GM23248 (cell line): ENCODE data around the gene FAM83E.

Experiments used
- EZH2 ChIP-seq: fragments of 200-600 bp; sonication (generic); IDR thresholded peaks from 2 replicates; pipeline ENCODE4 v1.6.1; 2018; ENCODE audit warnings: antibody characterized with exemption, mild to moderate bottlenecking; ENCODE audit not compliant: insufficient read depth, poor library complexity, severe bottlenecking
- EZH2phosphoT487 ChIP-seq: fragments of 200-600 bp; sonication (generic); IDR thresholded peaks from 2 replicates; pipeline ENCODE4 v1.6.1; 2018; ENCODE audit warnings: antibody characterized with exemption, moderate library complexity, mild to moderate bottlenecking, low read depth; ENCODE audit not compliant: insufficient read depth

GRCh38 chr19:48614436-48615230 lies at the start of gene FAM83E:
- TF ChIP-seq EZH2 = no peak
- no peak for TF ChIP-seq EZH2phosphoT487
